ENCODE data around the gene OAS3.
"Not testable (repeated sequence)": the region's sequence is repeated elsewhere in the genome, so short reads cannot be mapped to it uniquely, and the experiment has no call there.

OAS3 gene, protein sequence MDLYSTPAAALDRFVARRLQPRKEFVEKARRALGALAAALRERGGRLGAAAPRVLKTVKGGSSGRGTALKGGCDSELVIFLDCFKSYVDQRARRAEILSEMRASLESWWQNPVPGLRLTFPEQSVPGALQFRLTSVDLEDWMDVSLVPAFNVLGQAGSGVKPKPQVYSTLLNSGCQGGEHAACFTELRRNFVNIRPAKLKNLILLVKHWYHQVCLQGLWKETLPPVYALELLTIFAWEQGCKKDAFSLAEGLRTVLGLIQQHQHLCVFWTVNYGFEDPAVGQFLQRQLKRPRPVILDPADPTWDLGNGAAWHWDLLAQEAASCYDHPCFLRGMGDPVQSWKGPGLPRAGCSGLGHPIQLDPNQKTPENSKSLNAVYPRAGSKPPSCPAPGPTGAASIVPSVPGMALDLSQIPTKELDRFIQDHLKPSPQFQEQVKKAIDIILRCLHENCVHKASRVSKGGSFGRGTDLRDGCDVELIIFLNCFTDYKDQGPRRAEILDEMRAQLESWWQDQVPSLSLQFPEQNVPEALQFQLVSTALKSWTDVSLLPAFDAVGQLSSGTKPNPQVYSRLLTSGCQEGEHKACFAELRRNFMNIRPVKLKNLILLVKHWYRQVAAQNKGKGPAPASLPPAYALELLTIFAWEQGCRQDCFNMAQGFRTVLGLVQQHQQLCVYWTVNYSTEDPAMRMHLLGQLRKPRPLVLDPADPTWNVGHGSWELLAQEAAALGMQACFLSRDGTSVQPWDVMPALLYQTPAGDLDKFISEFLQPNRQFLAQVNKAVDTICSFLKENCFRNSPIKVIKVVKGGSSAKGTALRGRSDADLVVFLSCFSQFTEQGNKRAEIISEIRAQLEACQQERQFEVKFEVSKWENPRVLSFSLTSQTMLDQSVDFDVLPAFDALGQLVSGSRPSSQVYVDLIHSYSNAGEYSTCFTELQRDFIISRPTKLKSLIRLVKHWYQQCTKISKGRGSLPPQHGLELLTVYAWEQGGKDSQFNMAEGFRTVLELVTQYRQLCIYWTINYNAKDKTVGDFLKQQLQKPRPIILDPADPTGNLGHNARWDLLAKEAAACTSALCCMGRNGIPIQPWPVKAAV

GRCh38 chr12:112937741-112938719 lies at the start of gene OAS3:
OAS3 (plus strand) TSS chr12:112938474; CDS start chr12:112938531, 57 bp downstream.
- DNase-seq, result peak; percentile 74

GRCh38 chr12:112891093-112892024 lies 46.9 kb upstream of the OAS3 start:
- DNase-seq, result no peak

DNA sequence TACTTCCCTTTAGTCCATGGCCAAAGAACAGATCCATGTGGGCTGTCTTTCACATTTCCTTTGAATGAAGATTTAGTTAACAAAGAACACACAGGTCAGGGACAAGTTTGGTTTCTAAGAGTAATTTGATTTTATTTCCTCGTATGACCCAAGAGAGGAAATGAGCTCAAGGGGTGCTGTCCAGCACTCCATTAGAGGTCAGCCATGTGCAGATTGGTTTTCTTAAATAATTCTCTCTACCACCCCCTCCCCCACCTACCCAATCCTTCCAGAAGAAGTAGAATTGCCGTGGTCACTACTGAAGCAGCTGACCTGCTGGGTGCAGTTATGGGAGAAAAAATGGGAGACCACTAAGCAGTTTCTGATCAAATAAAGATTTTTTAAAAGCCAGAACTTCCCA lies 45.4 kb upstream of the OAS3 start:
- DNase-seq, result no peak

GRCh38 chr12:112894128-112894527 lies 44.1 kb upstream of the OAS3 start:
- no peak for DNase-seq

GRCh38 chr12:112898380-112898779 lies 39.9 kb upstream of the OAS3 start:
- DNase-seq, result no peak

- no peak for DNase-seq
These were observed 37.8 kb upstream of the OAS3 start for GRCh38 chr12:112900298-112901145.

- DNase-seq, result no peak
These were observed 37.0 kb upstream of the OAS3 start for GRCh38 chr12:112901271-112901670.

GRCh38 chr12:112904571-112904970 lies 33.7 kb upstream of the OAS3 start:
- DNase-seq, result no peak

- DNase-seq, result no peak
These were observed 32.7 kb upstream of the OAS3 start for GRCh38 chr12:112905451-112906089.

DNA sequence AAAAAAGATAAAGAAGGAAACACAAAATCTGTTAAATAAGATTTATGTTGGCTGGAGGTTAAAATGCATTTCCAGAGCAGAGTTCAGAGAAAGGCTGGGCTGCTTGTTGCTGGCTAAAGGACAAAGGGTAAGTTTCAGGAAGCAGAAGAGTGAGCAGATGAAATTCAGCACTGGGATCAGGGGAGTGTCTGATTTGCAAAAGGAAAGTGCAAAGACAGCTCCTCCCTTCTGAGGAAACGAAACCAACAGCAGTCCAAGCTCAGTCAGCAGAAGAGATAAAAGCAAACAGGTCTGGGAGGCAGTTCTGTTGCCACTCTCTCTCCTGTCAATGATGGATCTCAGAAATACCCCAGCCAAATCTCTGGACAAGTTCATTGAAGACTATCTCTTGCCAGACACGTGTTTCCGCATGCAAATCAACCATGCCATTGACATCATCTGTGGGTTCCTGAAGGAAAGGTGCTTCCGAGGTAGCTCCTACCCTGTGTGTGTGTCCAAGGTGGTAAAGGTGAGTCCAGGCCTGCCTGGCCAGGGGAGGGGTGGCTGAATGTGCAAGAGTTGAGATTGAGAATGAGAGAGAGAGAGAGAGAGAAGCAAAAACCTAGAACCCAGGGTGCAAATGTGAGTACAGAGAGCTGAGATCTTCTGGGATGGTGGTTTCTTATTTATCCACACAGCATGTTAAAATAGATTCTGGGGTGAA lies 31.4 kb upstream of the OAS3 start, which contains the start of gene OAS1:
Gene OAS1, plus strand, starts transcription at position 251 of the 703 bp plus-strand sequence. Its CDS starts 78 bp downstream, at position 329.
- DNase-seq, result peak; percentile 52

GRCh38 chr12:112907415-112908157 lies 30.7 kb upstream of the OAS3 start:
- DNase-seq, result no peak

GRCh38 chr12:112908548-112908947 lies 29.7 kb upstream of the OAS3 start:
- DNase-seq, result no peak

GRCh38 chr12:112909693-112910092 lies 28.6 kb upstream of the OAS3 start:
- no peak for DNase-seq

DNA sequence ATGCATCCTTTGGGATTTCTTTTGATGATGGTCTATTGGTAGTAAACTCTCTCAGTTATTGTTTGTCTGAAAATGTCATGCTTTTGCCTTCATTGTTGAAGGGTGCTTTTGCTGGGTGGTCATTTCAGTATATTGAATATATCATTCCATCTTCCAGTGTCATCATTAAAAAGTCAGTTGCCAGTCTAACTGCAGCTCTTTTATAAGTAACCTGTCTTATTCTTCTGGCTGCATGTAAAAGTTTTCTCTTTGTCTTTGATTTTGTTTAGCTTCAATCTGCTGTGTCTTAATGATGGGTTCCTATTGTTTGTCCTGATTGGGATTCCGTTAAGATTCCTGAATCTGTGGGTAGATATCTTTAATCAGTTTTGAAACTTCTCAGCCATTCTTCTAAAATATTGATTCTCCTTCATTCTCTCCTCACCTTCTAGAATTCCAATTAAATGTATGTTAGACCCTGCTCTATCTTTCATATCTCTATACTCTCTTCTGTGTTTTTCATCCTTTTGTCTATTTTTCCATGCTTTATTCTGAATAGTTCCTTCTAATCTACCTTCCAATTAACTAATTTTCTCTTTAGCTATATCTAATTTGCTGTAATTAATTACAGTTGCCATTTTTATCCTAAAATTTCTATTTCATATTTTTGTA lies 25.1 kb upstream of the OAS3 start:
- no peak for DNase-seq

DNA sequence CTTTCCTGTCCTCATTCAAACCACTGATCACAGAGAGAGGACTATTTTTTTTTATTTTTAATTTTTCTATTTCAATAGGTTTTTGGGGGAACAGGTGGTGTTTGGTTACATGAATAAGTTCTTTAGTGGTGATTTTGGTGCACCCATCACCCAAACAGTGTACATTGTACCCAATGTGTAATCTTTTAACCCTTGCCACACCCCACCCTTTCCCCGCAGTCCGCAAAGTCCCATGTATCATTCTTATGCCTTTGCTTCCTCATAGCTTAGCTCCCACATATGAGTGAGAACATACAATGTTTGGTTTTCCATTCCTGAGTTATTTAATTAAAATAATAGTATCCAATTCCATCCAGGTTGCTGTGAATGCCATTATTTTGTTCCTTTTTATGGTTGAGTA lies 24.4 kb upstream of the OAS3 start:
- DNase-seq, result not testable (repeated sequence)

- DNase-seq, result peak; percentile 51
These were observed 22.0 kb upstream of the OAS3 start for GRCh38 chr12:112916270-112916669.

DNA sequence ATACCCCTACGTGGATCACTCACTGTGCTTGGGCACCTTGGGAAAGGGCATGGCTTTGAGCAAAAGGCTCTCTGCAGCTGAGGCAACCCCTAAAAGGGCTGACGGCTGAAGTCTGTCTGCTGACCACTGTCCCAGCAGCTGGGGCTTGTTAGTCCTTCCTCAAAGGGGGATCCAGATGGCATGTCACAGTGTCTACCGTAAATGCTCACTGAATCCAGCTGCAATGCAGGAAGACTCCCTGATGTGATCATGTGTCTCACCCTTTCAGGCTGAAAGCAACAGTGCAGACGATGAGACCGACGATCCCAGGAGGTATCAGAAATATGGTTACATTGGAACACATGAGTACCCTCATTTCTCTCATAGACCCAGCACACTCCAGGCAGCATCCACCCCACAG lies 19.2 kb upstream of the OAS3 start:
- no peak for DNase-seq
